ENCODE data around the gene FAM47E. TPM values are rescaled to one million over a fixed set of nuclear protein-coding genes. Genes with fewer than 3 reads are reported as not detected.

FAM47E gene
- total and polyA plus RNA-seq, 2 of the 13 experiments (the other 11 are each of a cell fraction or from before 2014, with no cell fraction given) = 0.33 to 0.66 TPM

DNA sequence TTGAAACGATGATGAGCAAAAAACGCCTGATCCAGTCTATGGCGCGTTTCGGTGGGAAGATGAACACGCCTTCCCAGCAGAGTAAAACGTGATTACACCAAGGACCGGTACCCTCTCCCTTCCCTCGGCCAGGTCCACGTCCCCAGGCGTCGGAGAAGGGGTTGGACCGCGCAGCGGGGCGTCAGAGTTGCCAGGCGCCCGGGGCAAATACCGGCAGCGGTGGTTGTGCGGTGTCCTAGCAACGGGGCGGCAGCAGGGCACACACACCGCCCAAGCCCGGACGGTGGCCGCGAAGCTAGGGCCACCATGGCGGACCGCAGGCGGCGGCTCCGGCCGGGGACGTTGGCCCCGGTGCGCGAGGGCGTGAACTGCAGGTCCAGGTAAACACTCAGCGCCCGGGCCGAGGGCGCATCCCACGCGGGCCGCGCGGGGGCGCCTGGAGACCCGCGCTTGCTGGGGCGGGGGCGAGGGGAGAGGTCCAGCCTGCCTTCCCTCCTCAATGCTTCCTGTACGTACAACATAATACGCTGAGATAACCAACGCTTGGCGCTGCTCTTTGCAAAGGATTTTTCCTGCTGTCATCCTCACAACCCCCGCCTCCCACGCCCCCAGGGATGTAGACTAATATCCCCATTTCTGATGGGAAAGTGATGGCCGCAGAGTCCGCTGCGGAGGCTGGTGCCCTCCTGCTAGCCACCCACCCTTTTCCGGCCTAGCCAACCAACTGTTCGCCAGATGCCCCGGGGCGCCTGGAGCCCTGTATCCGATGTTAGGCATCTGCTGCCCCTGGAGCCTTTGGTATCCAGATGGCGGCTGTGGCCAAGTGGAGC lies at the start of gene FAM47E (continued):
- TF ChIP-seq, protein P1, sequence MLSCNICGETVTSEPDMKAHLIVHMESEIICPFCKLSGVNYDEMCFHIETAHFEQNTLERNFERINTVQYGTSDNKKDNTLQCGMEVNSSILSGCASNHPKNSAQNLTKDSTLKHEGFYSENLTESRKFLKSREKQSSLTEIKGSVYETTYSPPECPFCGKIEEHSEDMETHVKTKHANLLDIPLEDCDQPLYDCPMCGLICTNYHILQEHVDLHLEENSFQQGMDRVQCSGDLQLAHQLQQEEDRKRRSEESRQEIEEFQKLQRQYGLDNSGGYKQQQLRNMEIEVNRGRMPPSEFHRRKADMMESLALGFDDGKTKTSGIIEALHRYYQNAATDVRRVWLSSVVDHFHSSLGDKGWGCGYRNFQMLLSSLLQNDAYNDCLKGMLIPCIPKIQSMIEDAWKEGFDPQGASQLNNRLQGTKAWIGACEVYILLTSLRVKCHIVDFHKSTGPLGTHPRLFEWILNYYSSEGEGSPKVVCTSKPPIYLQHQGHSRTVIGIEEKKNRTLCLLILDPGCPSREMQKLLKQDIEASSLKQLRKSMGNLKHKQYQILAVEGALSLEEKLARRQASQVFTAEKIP (CRISPR knock-in tag; IDR thresholded peaks at IDR 0.05; ENCODE audit: borderline replicate concordance) = no peak
- TF ChIP-seq KDM2A (CRISPR knock-in tag; IDR thresholded peaks at IDR 0.05; ENCODE audit: borderline replicate concordance, low read depth) = peak; percentile 84
- TF ChIP-seq ZSCAN20 (CRISPR knock-in tag; IDR thresholded peaks at IDR 0.05; ENCODE audit: borderline replicate concordance) = 0 out of 2 replicates have a peak, but pooled peaks have one; percentile 33
- TF ChIP-seq PCBP2 (optimal IDR thresholded peaks at IDR 0.05; ENCODE audit: low read depth, low read length, poor library complexity, severe bottlenecking) = no peak
- TF ChIP-seq, protein P2, sequence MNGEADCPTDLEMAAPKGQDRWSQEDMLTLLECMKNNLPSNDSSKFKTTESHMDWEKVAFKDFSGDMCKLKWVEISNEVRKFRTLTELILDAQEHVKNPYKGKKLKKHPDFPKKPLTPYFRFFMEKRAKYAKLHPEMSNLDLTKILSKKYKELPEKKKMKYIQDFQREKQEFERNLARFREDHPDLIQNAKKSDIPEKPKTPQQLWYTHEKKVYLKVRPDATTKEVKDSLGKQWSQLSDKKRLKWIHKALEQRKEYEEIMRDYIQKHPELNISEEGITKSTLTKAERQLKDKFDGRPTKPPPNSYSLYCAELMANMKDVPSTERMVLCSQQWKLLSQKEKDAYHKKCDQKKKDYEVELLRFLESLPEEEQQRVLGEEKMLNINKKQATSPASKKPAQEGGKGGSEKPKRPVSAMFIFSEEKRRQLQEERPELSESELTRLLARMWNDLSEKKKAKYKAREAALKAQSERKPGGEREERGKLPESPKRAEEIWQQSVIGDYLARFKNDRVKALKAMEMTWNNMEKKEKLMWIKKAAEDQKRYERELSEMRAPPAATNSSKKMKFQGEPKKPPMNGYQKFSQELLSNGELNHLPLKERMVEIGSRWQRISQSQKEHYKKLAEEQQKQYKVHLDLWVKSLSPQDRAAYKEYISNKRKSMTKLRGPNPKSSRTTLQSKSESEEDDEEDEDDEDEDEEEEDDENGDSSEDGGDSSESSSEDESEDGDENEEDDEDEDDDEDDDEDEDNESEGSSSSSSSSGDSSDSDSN (CRISPR knock-in tag; IDR thresholded peaks at IDR 0.05) = peak; percentile 79; the same call in 1 of the 2 replicates
- peak; percentile 94 for TF ChIP-seq ZNF501 (CRISPR knock-in tag; IDR thresholded peaks at IDR 0.05)
- no peak for TF ChIP-seq MAZ (IDR thresholded peaks at IDR 0.05; ENCODE audit: borderline replicate concordance, low read depth, low read length)
- peak; percentile 87 for TF ChIP-seq MAZ (CRISPR knock-in tag; IDR thresholded peaks at IDR 0.05; ENCODE audit: low read depth)
- TF ChIP-seq, protein P3, sequence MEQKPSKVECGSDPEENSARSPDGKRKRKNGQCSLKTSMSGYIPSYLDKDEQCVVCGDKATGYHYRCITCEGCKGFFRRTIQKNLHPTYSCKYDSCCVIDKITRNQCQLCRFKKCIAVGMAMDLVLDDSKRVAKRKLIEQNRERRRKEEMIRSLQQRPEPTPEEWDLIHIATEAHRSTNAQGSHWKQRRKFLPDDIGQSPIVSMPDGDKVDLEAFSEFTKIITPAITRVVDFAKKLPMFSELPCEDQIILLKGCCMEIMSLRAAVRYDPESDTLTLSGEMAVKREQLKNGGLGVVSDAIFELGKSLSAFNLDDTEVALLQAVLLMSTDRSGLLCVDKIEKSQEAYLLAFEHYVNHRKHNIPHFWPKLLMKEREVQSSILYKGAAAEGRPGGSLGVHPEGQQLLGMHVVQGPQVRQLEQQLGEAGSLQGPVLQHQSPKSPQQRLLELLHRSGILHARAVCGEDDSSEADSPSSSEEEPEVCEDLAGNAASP (CRISPR knock-in tag; IDR thresholded peaks at IDR 0.05; ENCODE audit: borderline replicate concordance) = peak; percentile 59; the same call in 1 of the 2 replicates
- TF ChIP-seq, protein P4, sequence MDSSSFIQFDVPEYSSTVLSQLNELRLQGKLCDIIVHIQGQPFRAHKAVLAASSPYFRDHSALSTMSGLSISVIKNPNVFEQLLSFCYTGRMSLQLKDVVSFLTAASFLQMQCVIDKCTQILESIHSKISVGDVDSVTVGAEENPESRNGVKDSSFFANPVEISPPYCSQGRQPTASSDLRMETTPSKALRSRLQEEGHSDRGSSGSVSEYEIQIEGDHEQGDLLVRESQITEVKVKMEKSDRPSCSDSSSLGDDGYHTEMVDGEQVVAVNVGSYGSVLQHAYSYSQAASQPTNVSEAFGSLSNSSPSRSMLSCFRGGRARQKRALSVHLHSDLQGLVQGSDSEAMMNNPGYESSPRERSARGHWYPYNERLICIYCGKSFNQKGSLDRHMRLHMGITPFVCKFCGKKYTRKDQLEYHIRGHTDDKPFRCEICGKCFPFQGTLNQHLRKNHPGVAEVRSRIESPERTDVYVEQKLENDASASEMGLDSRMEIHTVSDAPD (CRISPR knock-in tag; IDR thresholded peaks at IDR 0.05) = peak; percentile 56; the same call in 1 of the 2 replicates
- no peak for TF ChIP-seq BRD4 (CRISPR knock-in tag; IDR thresholded peaks at IDR 0.05)
- no peak for TF ChIP-seq FOXK2 (IDR thresholded peaks at IDR 0.05)
- no peak for TF ChIP-seq ZZZ3 (CRISPR knock-in tag; IDR thresholded peaks at IDR 0.05; ENCODE audit: borderline replicate concordance)
- TF ChIP-seq RBFOX2 (IDR thresholded peaks at IDR 0.05; ENCODE audit: low read depth, low read length) = no peak
- TF ChIP-seq ZNF777 (CRISPR knock-in tag; IDR thresholded peaks at IDR 0.05) = peak; percentile 58; the same call in 1 of the 2 replicates
- peak; percentile 78; the same call in 1 of the 2 replicates for TF ChIP-seq SIN3A (IDR thresholded peaks at IDR 0.05; ENCODE audit: borderline replicate concordance, low read depth, low read length)
- TF ChIP-seq HOXD1 (CRISPR knock-in tag; IDR thresholded peaks at IDR 0.05) = peak; percentile 68; the same call in 1 of the 2 replicates
- peak; percentile 31; the same call in 1 of the 2 replicates for TF ChIP-seq BCL6 (CRISPR knock-in tag; IDR thresholded peaks at IDR 0.05)
- 0 out of 2 replicates have a peak, but pooled peaks have one; percentile 48 for TF ChIP-seq SP140L (CRISPR knock-in tag; IDR thresholded peaks at IDR 0.05; ENCODE audit: borderline replicate concordance)
- TF ChIP-seq FOSL2 (CRISPR knock-in tag; IDR thresholded peaks at IDR 0.05) = peak; percentile 24
- no peak; the same call in 1 of the 2 replicates for TF ChIP-seq ZMAT3 (CRISPR knock-in tag; conservative IDR thresholded peaks at IDR 0.05)
- no peak for TF ChIP-seq PHF5A (CRISPR knock-in tag; IDR thresholded peaks at IDR 0.05; ENCODE audit: low read depth, unreplicated experiment)
- TF ChIP-seq ZNF792 (CRISPR knock-in tag; IDR thresholded peaks at IDR 0.05) = peak; percentile 71; the same call in 1 of the 2 replicates
